Measurements from ENCODE around the gene CAMK2D. TPM values are rescaled to one million over a fixed set of nuclear protein-coding genes. Genes with fewer than 3 reads are reported as not detected.

The CAMK2D gene
- total RNA-seq, 1 experiment from 2014 or later, result 35.8 TPM

DNA sequence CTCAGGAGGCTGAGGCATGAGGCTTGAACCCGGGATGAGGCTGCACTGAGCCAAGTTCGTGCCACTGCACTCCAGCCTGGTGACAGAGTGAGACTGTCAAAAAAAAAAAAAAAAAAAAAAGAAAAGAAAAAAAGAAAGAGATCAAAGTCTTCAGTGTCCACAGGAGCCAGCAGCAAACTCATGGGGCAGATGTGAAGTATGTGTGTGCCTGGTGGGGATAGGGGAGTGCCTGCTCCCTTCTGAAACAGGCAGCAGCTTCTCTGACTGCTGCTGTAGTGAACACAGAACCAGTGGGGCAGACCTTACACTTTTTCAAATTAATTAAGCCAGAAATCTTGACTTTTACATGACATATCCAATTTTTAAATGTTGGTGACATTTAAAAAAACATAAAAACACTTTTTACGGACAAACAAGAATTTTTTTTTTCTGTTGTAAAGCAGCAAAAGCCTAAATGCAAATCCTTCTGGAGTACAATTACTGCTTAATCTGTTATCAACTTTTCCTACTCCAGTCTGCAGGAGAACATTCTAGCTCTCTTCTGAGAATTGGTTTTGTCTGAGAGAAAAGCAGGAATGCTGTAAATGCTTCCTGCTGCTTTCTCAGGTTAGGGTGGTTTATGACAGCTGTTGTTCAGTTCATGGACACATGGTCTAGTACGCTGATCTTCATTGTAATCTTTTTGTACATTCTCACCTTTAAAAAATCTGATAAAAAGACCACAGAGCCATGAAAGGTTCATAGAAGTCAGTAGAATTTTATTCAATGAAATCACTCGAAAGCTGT is 311.1 kb downstream of the CAMK2D start:
- intact Hi-C loops (cut with micrococcal nuclease; ENCODE audit: unreplicated experiment), result no loop called here
- H3K36me3 ChIP-seq (ENCODE audit: insufficient read depth, low read length, poor library complexity, severe bottlenecking), result no peaks in the 10 kb centered on the region
- CTCF ChIA-PET, result no interaction called here
- no TSS peak for BruUV-seq (replicated peaks)
- no peak overlapping the region for H3K27ac ChIP-seq (ENCODE audit: low read depth, low read length, poor library complexity, severe bottlenecking)
- POLR2A ChIA-PET (ENCODE audit: low non-redundant PET), result no interaction called here
- no peak overlapping the region for H3K4me3 ChIP-seq (ENCODE audit: low read depth, low read length, poor library complexity, severe bottlenecking)
- no peaks in the 10 kb centered on the region for H3K9me3 ChIP-seq (ENCODE audit: low read depth, low read length, poor library complexity, severe bottlenecking)
- H3K27me3 ChIP-seq (replicated peaks; ENCODE audit: insufficient read depth, low read depth, low read length, poor library complexity), result no peaks in the 10 kb centered on the region
- H3K4me1 ChIP-seq (ENCODE audit: insufficient read depth, low read length, poor library complexity, severe bottlenecking), result peaks cover 18% of the 10 kb centered on the region
- DNase-seq (ENCODE audit: low spot score), result no peak
- TF ChIP-seq, protein P1, sequence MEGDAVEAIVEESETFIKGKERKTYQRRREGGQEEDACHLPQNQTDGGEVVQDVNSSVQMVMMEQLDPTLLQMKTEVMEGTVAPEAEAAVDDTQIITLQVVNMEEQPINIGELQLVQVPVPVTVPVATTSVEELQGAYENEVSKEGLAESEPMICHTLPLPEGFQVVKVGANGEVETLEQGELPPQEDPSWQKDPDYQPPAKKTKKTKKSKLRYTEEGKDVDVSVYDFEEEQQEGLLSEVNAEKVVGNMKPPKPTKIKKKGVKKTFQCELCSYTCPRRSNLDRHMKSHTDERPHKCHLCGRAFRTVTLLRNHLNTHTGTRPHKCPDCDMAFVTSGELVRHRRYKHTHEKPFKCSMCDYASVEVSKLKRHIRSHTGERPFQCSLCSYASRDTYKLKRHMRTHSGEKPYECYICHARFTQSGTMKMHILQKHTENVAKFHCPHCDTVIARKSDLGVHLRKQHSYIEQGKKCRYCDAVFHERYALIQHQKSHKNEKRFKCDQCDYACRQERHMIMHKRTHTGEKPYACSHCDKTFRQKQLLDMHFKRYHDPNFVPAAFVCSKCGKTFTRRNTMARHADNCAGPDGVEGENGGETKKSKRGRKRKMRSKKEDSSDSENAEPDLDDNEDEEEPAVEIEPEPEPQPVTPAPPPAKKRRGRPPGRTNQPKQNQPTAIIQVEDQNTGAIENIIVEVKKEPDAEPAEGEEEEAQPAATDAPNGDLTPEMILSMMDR (conservative IDR thresholded peaks at IDR 0.05; ENCODE audit: low read depth, low read length), result no peak
- TF ChIP-seq EZH2 (IDR thresholded peaks at IDR 0.05; ENCODE audit: borderline replicate concordance, low read depth, low read length, poor library complexity, severe bottlenecking), result no peak

DNA sequence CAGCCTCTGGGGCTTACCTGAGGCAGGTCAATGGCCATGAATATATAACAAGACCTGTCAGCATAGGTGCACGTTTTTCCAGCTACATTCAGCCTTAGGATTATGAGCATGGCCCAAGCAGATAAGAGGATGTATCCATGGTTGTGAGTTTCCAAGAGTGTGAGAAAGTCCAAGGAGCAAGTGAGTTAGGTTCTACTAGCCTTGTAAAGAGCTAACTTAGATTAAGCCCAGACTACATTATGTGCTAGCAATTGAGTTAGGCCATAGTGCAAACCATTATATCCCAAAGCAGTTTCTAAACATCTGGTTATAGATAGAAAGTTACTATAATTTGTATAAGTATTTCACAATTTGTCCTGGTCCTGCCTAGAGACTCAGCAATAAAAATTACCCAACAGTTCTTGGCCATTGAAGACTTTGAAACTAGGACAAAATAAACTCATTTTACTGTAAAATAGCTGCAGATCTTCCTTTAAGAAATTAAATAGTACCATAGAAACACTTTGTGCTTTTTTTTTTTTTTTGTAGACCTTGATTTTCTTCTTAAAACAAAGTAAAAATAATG is 312.0 kb downstream of the CAMK2D start:
- Histone ChIP-seq H3K4me3 (ENCODE audit: low read depth, low read length, poor library complexity, severe bottlenecking) (no peak overlapping the region), H3K4me1 (ENCODE audit: insufficient read depth, low read length, poor library complexity, severe bottlenecking) (peaks cover 26% of the 10 kb centered on the region), H3K27me3 (replicated peaks; ENCODE audit: insufficient read depth, low read depth, low read length, poor library complexity) (no peaks in the 10 kb centered on the region), H3K36me3 (ENCODE audit: insufficient read depth, low read length, poor library complexity, severe bottlenecking) (no peaks in the 10 kb centered on the region), H3K27ac (ENCODE audit: low read depth, low read length, poor library complexity, severe bottlenecking) (no peak overlapping the region), H3K9me3 (ENCODE audit: low read depth, low read length, poor library complexity, severe bottlenecking) (no peaks in the 10 kb centered on the region)
- TF ChIP-seq, protein P1 (conservative IDR thresholded peaks at IDR 0.05; ENCODE audit: low read depth, low read length), result no peak
- TF ChIP-seq EZH2 (IDR thresholded peaks at IDR 0.05; ENCODE audit: borderline replicate concordance, low read depth, low read length, poor library complexity, severe bottlenecking), result no peak
- intact Hi-C loops (cut with micrococcal nuclease; ENCODE audit: unreplicated experiment), result no loop called here
- CTCF ChIA-PET, result no interaction called here
- DNase-seq (ENCODE audit: low spot score), result no peak
- BruUV-seq (replicated peaks), result no TSS peak
- POLR2A ChIA-PET (ENCODE audit: low non-redundant PET), result no interaction called here

DNA sequence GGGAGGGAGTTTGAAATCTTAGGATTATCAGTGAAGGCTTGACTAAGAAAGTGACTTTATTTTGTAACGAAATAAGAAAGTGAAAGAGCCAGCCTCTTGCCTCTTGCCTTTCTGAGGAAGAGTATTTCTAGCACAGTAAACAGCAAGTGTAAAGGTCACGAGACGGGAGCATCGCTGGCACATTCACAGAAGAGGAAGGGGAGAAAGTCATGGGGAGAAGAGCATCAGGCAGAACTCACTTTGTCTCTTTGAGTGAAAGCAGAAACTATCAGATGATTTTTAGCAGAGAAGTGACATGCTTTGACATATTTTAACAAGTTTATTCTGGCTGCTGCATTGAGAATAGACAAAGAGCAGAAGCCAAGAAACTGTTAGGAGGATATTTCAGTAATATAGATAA is 313.8 kb downstream of the CAMK2D start:
- no peak for DNase-seq (ENCODE audit: low spot score)
- intact Hi-C loops (cut with micrococcal nuclease; ENCODE audit: unreplicated experiment), result no loop called here
- TF ChIP-seq EZH2 (IDR thresholded peaks at IDR 0.05; ENCODE audit: borderline replicate concordance, low read depth, low read length, poor library complexity, severe bottlenecking), result no peak
- TF ChIP-seq, protein P1 (conservative IDR thresholded peaks at IDR 0.05; ENCODE audit: low read depth, low read length), result no peak
- Histone ChIP-seq H3K27me3 (replicated peaks; ENCODE audit: insufficient read depth, low read depth, low read length, poor library complexity) (no peaks in the 10 kb centered on the region), H3K36me3 (ENCODE audit: insufficient read depth, low read length, poor library complexity, severe bottlenecking) (no peaks in the 10 kb centered on the region), H3K27ac (ENCODE audit: low read depth, low read length, poor library complexity, severe bottlenecking) (no peak overlapping the region), H3K9me3 (ENCODE audit: low read depth, low read length, poor library complexity, severe bottlenecking) (no peaks in the 10 kb centered on the region), H3K4me3 (ENCODE audit: low read depth, low read length, poor library complexity, severe bottlenecking) (no peak overlapping the region), H3K4me1 (ENCODE audit: insufficient read depth, low read length, poor library complexity, severe bottlenecking) (peaks cover 17% of the 10 kb centered on the region)
- no TSS peak for BruUV-seq (replicated peaks)
- ChIA-PET POLR2A (ENCODE audit: low non-redundant PET) (no interaction called here), CTCF (no interaction called here)
